ENCODE data around the gene GRHL1. TPM values are rescaled to one million over a fixed set of nuclear protein-coding genes. Genes with fewer than 3 reads are reported as not detected.
"Not testable (repeated sequence)": the region's sequence is repeated elsewhere in the genome, so short reads cannot be mapped to it uniquely, and the experiment has no call there.

Gene GRHL1
- total RNA-seq, 2 experiments from 2014 or later = 0.28 to 0.38 TPM

DNA sequence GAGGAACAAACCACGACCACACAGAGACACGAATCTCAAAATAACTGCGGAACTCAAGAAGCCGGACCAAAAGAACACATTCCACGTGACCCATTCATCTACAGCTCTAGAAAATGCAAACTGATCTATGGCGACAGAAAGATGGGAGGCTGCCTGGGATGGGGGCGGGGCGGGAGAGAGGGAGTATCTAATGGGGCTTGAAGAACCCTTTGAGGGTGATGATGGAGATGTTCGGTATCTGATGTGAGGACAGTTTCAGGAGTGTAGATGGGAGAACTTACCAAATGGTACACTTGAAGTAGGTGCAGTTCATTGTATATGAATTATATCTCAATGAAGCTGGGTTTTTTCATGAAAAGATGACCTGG lies 57.3 kb downstream of the GRHL1 start:
- no peaks in the 10 kb centered on the region for H3K4me1 ChIP-seq (ENCODE audit: insufficient read depth, low read length)
- H3K27me3 ChIP-seq (ENCODE audit: control insufficient read depth in 1 of 2, insufficient read depth in 2 of 2, low read length in 2 of 2) = peaks cover 2 to 5% of the 10 kb centered on the region in 2 experiments
- H3K9me3 ChIP-seq (ENCODE audit: control insufficient read depth in 1 of 2, insufficient read depth in 1 of 2, low read length in 2 of 2) = peaks cover 0 to 10% of the 10 kb centered on the region in 2 experiments
- Mint-ChIP-seq H3K27ac (no peak overlapping the region), H3K4me1 (ENCODE audit: low read depth) (no peaks in the 10 kb centered on the region), H3K36me3 (ENCODE audit: low read depth) (no peaks in the 10 kb centered on the region), H3K27me3 (peaks cover 43% of the 10 kb centered on the region), H3K9me3 (no peaks in the 10 kb centered on the region), H3K4me3 (no peak overlapping the region)
- ATAC-seq (ENCODE audit: poor library complexity) = no peak
- intact Hi-C loops (cut with DNase I, micrococcal nuclease) = no loop called here
- H3K4me3 ChIP-seq (ENCODE audit: low read length) = no peak overlapping the region
- H3K27ac ChIP-seq (ENCODE audit: low read depth in 1 of 2, low read length in 2 of 2) = no peak overlapping the region
- no peaks in the 10 kb centered on the region for H3K36me3 ChIP-seq (ENCODE audit: insufficient read depth, low read length)
- ChIA-PET CTCF (no interaction called here), POLR2A (no interaction called here)
- TF ChIP-seq, protein P1, sequence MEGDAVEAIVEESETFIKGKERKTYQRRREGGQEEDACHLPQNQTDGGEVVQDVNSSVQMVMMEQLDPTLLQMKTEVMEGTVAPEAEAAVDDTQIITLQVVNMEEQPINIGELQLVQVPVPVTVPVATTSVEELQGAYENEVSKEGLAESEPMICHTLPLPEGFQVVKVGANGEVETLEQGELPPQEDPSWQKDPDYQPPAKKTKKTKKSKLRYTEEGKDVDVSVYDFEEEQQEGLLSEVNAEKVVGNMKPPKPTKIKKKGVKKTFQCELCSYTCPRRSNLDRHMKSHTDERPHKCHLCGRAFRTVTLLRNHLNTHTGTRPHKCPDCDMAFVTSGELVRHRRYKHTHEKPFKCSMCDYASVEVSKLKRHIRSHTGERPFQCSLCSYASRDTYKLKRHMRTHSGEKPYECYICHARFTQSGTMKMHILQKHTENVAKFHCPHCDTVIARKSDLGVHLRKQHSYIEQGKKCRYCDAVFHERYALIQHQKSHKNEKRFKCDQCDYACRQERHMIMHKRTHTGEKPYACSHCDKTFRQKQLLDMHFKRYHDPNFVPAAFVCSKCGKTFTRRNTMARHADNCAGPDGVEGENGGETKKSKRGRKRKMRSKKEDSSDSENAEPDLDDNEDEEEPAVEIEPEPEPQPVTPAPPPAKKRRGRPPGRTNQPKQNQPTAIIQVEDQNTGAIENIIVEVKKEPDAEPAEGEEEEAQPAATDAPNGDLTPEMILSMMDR (IDR thresholded peaks at IDR 0.05) = no peak
- no peak for DNase-seq

- H3K27me3 ChIP-seq (ENCODE audit: control insufficient read depth in 1 of 2, insufficient read depth in 2 of 2, low read length in 2 of 2) = peaks cover 2 to 5% of the 10 kb centered on the region in 2 experiments
- no peak for DNase-seq
- H3K4me1 ChIP-seq (ENCODE audit: insufficient read depth, low read length) = no peaks in the 10 kb centered on the region
- no peak overlapping the region for H3K27ac ChIP-seq (ENCODE audit: low read depth in 1 of 2, low read length in 2 of 2)
- intact Hi-C loops (cut with DNase I, micrococcal nuclease) = no loop called here
- no peak for ATAC-seq (ENCODE audit: poor library complexity)
- Mint-ChIP-seq H3K4me3 (no peak overlapping the region), H3K27ac (no peak overlapping the region), H3K27me3 (peaks cover 43% of the 10 kb centered on the region), H3K36me3 (ENCODE audit: low read depth) (no peaks in the 10 kb centered on the region), H3K9me3 (no peaks in the 10 kb centered on the region), H3K4me1 (ENCODE audit: low read depth) (no peaks in the 10 kb centered on the region)
- ChIA-PET POLR2A (no interaction called here), CTCF (no interaction called here)
- H3K36me3 ChIP-seq (ENCODE audit: insufficient read depth, low read length) = no peaks in the 10 kb centered on the region
- TF ChIP-seq, protein P1 (IDR thresholded peaks at IDR 0.05) = no peak
- H3K4me3 ChIP-seq (ENCODE audit: low read length) = no peak overlapping the region
- peaks cover 0 to 10% of the 10 kb centered on the region in 2 experiments for H3K9me3 ChIP-seq (ENCODE audit: control insufficient read depth in 1 of 2, insufficient read depth in 1 of 2, low read length in 2 of 2)
These were observed 57.8 kb downstream of the GRHL1 start for GRCh38 chr2:10009271-10009810.

GRCh38 chr2:10009811-10010781 lies 58.6 kb downstream of the GRHL1 start:
- intact Hi-C loops (cut with DNase I, micrococcal nuclease) = no loop called here
- H3K9me3 ChIP-seq (ENCODE audit: control insufficient read depth in 1 of 2, insufficient read depth in 1 of 2, low read length in 2 of 2) = peaks cover 0 to 10% of the 10 kb centered on the region in 2 experiments
- Mint-ChIP-seq H3K36me3 (ENCODE audit: low read depth) (no peaks in the 10 kb centered on the region), H3K27me3 (peaks cover 38% of the 10 kb centered on the region), H3K27ac (no peak overlapping the region), H3K9me3 (no peaks in the 10 kb centered on the region), H3K4me3 (no peak overlapping the region), H3K4me1 (ENCODE audit: low read depth) (no peaks in the 10 kb centered on the region)
- ChIA-PET CTCF (no interaction called here), POLR2A (no interaction called here)
- no peak overlapping the region for H3K4me3 ChIP-seq (ENCODE audit: low read length)
- no peak for ATAC-seq (ENCODE audit: poor library complexity)
- H3K4me1 ChIP-seq (ENCODE audit: insufficient read depth, low read length) = no peaks in the 10 kb centered on the region
- H3K27me3 ChIP-seq (ENCODE audit: control insufficient read depth in 1 of 2, insufficient read depth in 2 of 2, low read length in 2 of 2) = peaks cover 2 to 5% of the 10 kb centered on the region in 2 experiments
- no peak for DNase-seq
- no peaks in the 10 kb centered on the region for H3K36me3 ChIP-seq (ENCODE audit: insufficient read depth, low read length)
- H3K27ac ChIP-seq (ENCODE audit: low read depth in 1 of 2, low read length in 2 of 2) = no peak overlapping the region
- TF ChIP-seq, protein P1 (IDR thresholded peaks at IDR 0.05) = no peak

- H3K4me3 ChIP-seq (ENCODE audit: low read length); intact Hi-C loops (cut with DNase I, micrococcal nuclease); H3K27ac Mint-ChIP-seq; ATAC-seq (ENCODE audit: poor library complexity); H3K9me3 Mint-ChIP-seq; POLR2A ChIA-PET; H3K27ac ChIP-seq (ENCODE audit: low read depth in 1 of 2, low read length in 2 of 2); H3K4me1 ChIP-seq (ENCODE audit: insufficient read depth, low read length); H3K4me1 Mint-ChIP-seq (ENCODE audit: low read depth); H3K27me3 ChIP-seq (ENCODE audit: control insufficient read depth in 1 of 2, insufficient read depth in 2 of 2, low read length in 2 of 2); DNase-seq; H3K36me3 ChIP-seq (ENCODE audit: insufficient read depth, low read length); H3K36me3 Mint-ChIP-seq (ENCODE audit: low read depth); CTCF ChIA-PET; H3K4me3 Mint-ChIP-seq: not testable (repeated sequence)
- peaks cover 0 to 13% of the 10 kb centered on the region in 2 experiments for H3K9me3 ChIP-seq (ENCODE audit: control insufficient read depth in 1 of 2, insufficient read depth in 1 of 2, low read length in 2 of 2)
- H3K27me3 Mint-ChIP-seq = peaks cover 29% of the 10 kb centered on the region
These were observed 59.5 kb downstream of the GRHL1 start for GRCh38 chr2:10010861-10011605.
